Right ventricle myocardium inferior (tissue), 1 donor: ENCODE measurements around the gene SPANXN1. TPM values are rescaled to one million over a fixed set of nuclear protein-coding genes. Genes with fewer than 3 reads are reported as not detected.
"Not testable (repeated sequence)": the region's sequence is repeated elsewhere in the genome, so short reads cannot be mapped to it uniquely, and the experiment has no call there.

Experiments
- ATAC-seq: fragments of 200-7000 bp; cut with Tn5 transposase; one replicate; pipeline ENCODE4 v1.9.1; 2020; ENCODE audit warnings: mild to moderate bottlenecking, moderate library complexity
- DNase-seq: peaks from one replicate; pipeline ENCODE4 v3.0.0; 2021; ENCODE audit errors: missing footprints
- intact Hi-C: fragments of 100-400 bp; cut with DNase I; formaldehyde crosslinking; loops from one replicate; pipeline ENCODE4 v1.11.0; 2022
- long read RNA-seq: library from polyadenylated mRNA; unstranded; transcript quantifications from one replicate; pipeline ENCODE4 v2.0.0, GENCODE V29; 2021
- total RNA-seq: library from RNA; stranded (reverse); fragmentation: NEBNext Ultra II Directional; extraction: Animal tissue kit (Norgen Biotek cat#: 25700); gene quantifications from one replicate; pipeline ENCODE4 v1.2.1, GENCODE V29; 2021
- donor health status: DM: no; HTN: yes; CAD: no; lungs with severe emphysema.

SPANXN1 gene, protein sequence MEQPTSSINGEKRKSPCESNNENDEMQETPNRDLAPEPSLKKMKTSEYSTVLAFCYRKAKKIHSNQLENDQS
- not detected for total RNA-seq
- long read RNA-seq: 0 reads

DNA sequence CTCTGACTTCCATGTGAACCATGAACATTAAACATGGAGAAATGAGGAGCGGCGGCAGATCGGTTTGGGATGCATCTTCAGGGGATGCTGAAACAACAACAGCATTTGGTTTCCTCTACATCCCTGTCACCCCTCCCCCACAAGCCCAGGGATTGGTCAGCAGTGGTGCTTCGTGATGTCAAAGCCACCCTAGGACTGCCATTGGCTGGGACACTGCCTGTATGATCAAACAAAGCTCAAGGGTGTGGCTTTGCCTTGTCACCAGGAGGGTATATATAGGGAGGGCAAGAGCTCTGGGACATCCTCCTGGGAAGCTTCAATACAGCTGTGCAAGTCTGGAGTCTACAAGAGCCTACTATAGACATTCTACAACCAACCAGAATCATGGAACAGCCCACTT is at the start of gene SPANXN1:
SPANXN1 (plus strand) TSS at position 301 of the 400 bp plus-strand sequence; CDS start at position 385, 84 bp downstream.
- intact Hi-C loops, DNase-seq, ATAC-seq: not testable (repeated sequence)

GRCh38 chrX:145199078-145199477 is 48.2 kb upstream of the SPANXN1 start:
- no peak for ATAC-seq
- no peak for DNase-seq
- intact Hi-C loops: no loop called here

DNA sequence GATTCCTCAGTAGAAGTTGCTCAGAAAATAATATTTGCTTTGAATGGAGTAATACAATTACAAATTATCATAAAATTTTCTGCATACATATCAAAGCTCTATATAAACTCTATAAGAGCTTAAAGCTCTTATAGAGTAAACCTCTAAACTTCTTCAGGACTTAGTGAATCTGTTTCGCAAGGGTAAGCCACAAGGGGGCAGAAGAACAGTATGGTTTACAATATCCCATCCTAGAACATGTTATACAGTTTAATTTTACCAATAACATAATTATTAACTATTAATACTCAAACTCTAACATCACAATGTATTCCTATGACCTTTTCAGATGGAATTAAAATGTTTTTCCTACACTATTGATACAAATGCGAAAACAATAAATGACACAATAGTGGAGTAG is 33.8 kb upstream of the SPANXN1 start:
- intact Hi-C loops: no loop called here
- DNase-seq: no peak
- ATAC-seq: no peak

DNA sequence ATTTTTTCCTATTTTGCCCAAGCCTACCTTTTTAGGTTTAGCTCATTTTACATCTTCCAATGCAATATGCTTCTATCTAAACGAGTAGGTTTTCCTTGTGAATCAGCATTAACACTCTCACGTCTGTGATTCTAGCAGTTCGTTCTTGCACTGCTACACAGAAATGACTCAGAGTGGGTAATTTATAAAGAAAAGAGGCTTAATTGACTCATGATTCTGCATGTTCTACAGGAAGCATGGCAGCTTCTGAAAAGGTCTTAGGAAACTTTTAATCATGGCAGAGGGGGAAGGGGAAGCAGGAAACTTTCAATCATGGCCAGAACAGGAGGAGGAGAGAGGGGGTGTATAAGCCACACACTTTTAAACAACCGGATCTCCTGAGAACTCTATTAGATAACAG is 44.9 kb downstream of the SPANXN1 start:
- DNase-seq (no peak), ATAC-seq (no peak)
- intact Hi-C loops: no loop called here
